ENCODE measurements around the gene DGCR2.
"Not testable (repeated sequence)": the region's sequence is repeated elsewhere in the genome, so short reads cannot be mapped to it uniquely, and the experiment has no call there.

The DGCR2 gene

DNA sequence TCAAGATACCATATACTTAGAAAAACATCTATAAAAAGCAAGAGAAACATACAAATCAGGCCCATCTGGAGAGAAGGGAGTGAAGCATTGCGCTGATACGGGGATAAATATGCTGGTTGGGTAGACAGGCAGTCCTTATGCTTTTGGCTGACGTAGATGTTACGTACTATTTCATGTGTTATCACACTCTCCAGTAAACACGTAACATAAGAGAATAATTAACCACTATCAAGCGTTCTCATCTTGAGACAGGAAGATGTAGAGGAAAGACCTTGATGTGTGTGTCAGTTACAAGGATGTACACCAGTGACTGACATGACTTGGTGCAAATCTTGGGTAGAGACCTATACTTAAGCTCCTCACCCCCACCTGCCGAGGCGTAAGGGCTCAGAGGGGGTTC, 99.5 kb downstream of the DGCR2 start:
- no peak for DNase-seq

- DNase-seq = no peak
These were observed 102.6 kb downstream of the DGCR2 start for GRCh38 chr22:19019679-19020032.

DNA sequence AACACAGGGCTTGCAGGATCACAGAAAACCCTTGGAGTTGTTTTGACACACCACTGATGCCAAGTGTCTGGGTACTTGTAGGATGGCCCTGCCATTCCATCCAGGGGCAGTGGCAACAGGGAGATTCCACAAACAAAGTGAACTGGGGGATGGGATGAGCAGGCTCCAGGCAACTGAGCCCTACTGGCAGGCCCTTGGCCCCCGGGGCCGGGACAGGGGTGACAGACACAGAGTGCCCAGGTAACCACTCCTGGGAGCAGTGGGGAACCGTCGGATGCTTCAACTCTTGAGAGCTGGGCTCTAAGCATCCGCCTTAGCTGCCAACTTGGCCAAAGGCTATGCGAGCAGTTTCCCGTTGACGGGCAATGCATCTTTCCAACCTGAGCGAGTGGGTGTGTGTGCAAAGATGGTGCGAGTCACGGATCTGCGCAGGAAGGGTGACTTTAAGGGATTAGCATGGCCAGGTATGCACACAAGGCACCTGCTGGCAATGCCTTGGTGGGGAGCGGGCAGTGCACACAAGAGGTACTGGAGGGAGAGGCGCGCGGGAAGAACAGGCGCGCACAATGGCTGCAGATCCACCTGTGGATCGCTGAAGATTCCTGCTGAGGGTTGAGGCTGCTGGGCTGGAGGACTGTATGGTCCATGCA, 103.1 kb downstream of the DGCR2 start:
- DNase-seq = no peak

DNA sequence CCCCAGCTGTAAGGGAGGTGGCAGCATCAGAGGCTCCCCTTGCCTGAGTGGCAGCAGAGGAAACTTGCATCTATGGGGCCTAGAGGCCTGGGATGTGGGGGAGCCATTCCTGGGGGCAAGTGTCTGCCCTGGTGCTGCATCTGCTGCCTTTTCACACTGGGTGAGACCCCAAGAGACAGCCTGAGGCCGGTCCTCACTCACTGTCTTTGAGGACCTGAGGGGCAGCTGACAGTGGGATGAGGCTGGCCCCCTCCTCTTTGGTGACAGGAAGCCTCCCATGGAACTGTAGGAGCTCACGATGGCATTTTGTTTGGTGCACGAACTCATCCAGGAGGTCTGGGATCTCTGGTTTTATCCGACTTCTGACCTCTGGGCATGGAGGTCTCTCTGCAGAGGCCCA, 104.0 kb downstream of the DGCR2 start:
- no peak for DNase-seq

DNA sequence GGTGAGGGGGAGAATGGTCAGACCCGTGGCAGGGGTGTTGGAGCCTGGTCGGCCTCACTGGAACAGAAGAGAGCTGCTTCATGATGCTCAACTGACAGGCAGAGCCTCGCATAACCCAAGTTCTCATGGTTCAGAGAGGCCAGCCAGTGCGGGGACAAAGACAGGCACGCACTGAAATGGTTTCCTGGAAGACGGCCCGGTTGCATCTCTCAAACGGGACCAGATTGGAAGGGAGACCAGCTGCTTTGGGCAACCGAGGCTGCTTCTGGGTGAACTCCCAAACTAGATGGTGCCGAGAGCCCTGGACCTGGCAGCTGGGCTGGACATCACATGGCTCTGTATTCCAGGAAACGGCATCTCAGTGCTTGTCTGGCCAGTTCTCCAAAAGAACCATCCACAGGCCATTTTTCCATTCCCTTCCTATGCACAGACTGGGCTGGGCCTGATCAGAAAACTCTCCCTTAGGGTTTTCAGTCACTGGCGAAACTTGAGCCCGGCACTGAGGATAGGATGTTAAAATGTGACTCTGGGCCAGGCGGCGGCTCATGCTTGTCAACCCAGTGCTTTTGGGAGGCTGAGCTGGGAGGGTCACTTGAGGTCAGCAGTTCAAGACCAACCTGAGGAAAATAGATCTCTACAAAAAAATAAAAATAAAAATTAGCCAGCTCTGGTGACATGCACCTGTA, 106.0 kb downstream of the DGCR2 start:
- DNase-seq = no peak

DNA sequence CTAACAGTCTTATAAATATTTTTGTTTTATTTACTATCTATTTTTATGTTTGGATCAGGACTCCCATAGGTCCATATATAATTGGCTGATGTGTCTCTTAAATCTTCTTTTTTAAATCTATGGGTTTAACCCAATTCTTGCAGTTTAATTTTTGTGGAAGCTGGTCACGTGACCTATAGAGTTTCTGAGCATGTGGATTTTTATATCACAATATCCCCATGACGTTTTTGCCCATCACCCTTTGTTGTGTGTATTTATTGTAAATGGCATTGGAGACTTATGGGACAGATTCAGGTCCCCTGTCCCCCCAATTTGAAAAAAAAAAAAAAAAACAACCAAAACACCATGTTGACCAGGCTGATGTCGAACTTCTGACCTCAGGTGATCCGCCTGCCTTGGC, 107.3 kb downstream of the DGCR2 start:
- DNase-seq = no peak

- DNase-seq = not testable (repeated sequence)
These were observed 108.2 kb downstream of the DGCR2 start for GRCh38 chr22:19013881-19014598.

DNA sequence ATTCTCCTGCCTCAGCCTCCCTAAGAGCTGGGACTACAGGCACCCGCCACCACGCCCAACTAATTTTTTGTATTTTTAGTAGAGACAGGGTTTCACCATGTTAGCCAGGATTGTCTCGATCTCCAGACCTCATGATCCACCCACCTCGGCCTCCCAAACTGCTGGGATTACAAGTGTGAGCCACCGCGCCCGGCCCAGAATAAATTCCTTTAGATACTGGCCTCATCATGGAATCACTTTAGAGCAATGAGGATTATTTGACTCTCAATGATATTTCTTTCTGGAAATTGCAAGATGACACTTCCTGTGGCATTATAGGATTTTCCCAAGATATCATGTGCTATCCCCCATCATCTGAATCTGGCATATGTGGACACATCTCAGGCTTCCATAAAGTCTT, 108.8 kb downstream of the DGCR2 start:
- DNase-seq = not testable (repeated sequence)

GRCh38 chr22:19012308-19012986, 109.8 kb downstream of the DGCR2 start:
- DNase-seq = no peak

DNA sequence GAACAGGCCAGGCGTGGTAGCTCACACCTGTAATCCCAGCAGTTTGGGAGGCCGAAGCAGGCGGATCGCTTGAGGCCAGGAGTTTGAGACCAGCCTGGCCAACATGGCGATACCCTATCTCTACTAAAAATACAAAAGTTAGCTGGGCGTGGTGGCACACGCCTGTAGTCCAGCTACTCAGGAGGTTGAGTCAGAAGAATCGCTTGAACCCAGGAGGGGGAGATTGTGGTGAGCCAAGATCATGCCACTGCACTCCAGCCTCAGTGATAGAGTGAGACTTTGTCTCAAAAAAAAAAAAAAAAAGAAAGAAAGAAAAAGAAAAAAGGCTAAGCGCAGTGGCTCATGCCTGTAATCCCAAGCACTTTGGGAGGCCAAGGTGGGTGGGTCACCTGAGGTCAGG, 110.6 kb downstream of the DGCR2 start:
- not testable (repeated sequence) for DNase-seq

DNA sequence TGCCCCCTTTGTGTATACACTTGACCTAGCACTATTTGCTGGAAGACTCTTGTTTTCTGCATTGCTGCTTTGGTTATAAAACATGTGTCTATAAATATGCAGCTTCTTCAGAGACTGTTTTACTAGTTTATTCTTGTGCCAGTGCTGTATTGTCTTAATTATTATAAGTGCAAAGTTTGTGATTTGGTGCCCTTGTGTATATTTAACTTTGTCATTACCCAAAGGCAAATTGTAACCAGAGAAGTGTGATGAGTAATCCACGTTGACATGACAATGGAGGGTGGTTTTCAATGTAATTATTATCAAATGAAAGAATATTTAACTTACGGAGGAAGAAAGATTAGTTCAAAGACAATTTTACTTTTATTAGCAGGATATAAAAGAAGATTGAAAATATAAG, 111.1 kb downstream of the DGCR2 start:
- DNase-seq = no peak

GRCh38 chr22:19005905-19006304, 116.3 kb downstream of the DGCR2 start:
- DNase-seq = no peak

DNA sequence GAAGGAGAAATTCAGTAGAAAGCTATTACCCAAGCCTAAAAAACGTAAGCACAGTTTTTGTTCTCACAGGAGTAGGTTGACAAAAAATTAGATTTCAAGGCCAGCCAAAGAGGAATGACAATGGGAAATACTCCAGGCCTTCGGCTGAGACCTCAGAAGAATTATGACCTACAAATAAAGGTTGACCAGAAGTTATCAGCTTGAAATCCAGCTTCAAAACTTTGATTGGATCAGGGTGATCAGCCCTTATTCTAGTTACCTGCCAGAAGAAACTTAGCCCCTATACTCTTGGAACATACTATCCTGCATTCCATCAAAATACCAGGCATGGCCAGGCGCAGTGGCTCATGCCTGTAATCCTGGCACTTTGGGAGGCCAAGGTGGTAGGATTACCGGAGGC, 117.7 kb downstream of the DGCR2 start:
- no peak for DNase-seq

- no peak for DNase-seq
These were observed 118.7 kb downstream of the DGCR2 start for GRCh38 chr22:19003508-19003907.

GRCh38 chr22:19002684-19003038, 119.6 kb downstream of the DGCR2 start:
- no peak for DNase-seq

- no peak for DNase-seq
These were observed 121.0 kb downstream of the DGCR2 start for GRCh38 chr22:19001204-19001603.

- not testable (repeated sequence) for DNase-seq
These were observed 122.1 kb downstream of the DGCR2 start for GRCh38 chr22:19000106-19000505.

- no peak for DNase-seq
These were observed 122.8 kb downstream of the DGCR2 start for GRCh38 chr22:18999416-18999815.

DNA sequence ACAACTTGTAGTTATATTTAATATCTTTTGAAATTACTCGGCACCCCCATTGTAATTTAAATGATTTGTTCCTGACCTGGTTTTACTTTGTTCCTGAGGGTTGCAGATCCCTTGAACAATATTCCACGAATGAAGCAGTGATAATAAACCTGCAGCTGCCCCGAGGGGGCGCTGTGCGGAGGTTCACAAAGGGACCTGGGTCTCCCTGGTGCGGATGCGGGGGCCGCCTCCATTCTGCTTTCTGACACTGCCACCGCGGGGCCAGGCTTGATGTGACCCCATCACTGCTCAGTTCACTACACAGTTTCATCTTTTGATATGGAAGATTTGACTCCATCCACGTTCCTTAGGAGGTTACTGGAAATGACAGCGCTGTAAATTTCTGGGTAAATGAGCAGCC, 123.2 kb downstream of the DGCR2 start:
- no peak for DNase-seq

- no peak for DNase-seq
These were observed 124.3 kb downstream of the DGCR2 start for GRCh38 chr22:18997925-18998315.

GRCh38 chr22:18997306-18997924, 124.8 kb downstream of the DGCR2 start:
- DNase-seq = no peak

DNA sequence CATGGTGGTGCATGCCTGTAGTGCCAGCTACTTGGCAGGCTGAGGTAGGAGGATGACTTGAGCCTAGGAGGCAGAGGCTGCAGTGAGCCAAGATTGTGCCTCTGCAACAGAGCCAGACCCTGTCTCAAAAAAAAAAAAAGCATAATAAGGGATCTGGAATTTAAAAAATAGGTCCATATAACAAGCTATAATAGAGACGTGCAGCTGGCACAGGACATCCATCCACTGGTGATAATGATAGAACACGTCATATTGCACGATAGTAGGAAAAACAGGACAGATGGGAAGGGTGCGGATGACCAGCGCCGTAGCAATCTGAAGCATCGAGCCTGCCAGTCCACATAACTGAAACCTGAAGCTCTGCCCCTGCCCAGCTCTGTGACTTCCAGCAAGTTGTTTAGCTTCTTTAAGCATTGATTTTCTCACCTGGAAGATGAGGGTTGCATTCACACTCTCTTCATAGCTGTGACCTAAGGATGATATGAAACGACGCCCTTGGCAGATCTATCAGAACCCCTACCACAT, 125.8 kb downstream of the DGCR2 start:
- no peak for DNase-seq

DNA sequence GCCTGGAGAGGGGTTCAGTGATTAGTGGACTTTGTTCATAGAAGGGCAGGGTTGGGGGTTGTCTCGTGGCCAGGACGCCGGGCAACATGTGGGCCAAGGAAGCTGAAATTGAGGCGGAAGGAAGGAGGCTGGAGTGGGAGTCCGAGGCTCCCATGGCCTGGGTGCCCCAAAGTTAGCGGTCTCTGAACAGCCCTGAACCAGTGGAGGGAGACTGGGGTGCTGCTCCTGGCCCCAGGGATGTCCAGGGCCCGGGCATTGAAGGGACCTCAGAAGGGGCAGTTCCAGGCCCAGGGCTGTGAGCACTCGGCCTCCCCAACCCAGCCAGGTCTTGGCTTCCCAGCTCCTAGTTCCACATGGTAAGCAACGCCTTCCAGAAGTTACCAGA, 126.9 kb downstream of the DGCR2 start:
- DNase-seq = no peak

All from KG1 (cell line).